ENCODE measurements around the gene LRTM1.

LRTM1 gene

GRCh38 chr3:54928046-54928770 lies at the start of gene LRTM1:
Gene LRTM1 (minus strand): TSS chr3:54928059. CDS start chr3:54927911, 148 bp downstream.
- DNase-seq, result no peak

DNA sequence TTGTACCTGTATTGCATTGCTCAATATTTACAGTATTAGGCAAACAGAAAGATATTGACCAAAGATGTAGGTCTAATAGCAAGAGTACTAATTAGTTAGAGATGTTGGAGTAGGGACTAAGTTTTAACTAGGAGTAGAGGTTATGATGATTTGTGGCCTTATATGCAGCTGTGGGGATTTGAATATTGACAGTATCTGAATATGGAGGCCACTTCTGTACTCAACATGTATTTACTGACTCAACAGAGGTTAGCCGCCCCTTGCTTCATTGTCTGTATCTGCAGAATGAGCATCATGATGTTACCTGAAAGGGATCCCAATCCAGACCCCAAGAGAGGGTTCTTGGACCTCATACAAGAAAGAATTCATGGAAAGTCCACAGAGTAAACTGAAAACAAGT lies 49.6 kb upstream of the LRTM1 start:
- DNase-seq, result no peak

- no peak for DNase-seq
Observed at GRCh38 chr3:54970895-54971294, 43.0 kb upstream of the LRTM1 start.

DNA sequence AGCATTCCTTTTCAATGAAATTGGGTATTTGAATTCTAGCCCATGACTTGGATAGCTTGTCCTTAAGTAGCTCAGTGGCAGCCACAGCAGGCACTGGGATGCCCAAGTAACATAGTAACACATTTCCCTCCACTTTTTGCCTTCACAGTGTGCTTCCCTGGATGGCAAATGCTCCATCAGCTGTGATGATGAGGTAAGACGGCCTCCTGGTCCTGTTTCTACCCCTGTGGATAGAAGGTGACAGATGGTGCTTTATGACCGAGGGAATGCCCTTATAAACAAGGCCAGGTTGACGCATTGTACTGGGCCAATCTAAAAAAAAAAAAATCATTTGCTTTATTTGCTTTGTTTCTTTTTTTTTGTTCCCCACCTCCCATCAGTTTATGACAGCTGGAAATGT lies 41.8 kb upstream of the LRTM1 start:
- no peak for DNase-seq

- no peak for DNase-seq
Observed at GRCh38 chr3:54968546-54969172, 40.8 kb upstream of the LRTM1 start.

DNA sequence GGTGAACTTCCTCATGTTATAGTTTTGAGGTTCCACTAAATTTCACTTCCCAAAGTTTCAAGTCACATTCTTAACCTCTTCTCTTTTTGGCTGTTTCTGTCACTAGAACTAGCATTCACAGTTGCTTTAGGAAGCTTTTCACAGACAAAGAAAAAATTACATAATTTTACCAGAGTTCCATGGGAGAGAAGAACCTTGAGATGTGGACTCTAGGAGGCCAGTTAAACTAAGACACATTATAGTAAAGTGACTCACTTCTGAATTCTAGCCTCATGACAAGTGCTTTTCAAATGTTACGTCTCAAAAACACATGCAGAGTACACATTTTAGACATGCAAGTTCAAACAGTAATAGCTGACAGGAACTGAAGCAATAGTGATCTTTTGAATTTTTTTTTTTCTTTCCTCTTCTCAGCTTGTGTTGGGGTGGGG lies 39.9 kb upstream of the LRTM1 start:
- DNase-seq, result no peak

DNA sequence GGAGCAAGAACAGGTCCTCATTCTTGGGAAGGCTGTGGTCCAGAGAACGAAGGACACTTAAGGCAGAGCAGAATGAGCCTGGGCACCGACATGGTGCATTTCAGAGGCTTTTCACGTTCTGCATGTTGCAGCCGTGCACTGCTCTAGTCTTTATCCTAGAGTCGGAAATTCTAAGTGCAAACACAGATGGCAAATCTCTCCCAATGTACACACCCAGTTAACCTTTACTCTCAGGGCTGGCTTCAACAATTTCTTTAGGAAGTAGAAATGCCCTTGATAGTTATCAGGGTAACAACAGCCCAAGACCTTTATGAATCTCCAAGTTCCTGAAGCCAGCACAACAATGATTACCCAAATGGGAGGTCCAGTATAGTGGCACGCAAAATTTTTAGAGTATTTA lies 39.1 kb upstream of the LRTM1 start:
- no peak for DNase-seq

DNA sequence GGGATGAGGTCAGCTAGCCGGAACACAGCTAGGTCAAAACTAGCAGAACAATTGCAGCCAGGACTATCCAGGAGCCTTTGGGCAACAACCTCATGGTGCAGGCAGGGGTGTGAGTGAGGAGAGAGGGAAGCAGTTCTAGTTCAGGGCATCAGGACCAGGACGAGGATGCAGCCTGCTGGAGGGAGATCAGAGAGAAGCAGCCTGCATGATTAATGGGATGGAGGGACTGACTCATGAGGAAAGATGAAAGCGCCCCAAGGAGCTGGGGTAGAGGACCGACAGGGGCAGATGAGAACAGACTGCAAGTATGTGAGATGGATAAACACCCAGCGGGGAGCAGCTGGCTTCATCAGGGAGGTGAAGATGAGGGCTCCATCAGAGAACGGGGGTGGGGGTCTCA lies 37.9 kb upstream of the LRTM1 start:
- DNase-seq, result no peak

DNA sequence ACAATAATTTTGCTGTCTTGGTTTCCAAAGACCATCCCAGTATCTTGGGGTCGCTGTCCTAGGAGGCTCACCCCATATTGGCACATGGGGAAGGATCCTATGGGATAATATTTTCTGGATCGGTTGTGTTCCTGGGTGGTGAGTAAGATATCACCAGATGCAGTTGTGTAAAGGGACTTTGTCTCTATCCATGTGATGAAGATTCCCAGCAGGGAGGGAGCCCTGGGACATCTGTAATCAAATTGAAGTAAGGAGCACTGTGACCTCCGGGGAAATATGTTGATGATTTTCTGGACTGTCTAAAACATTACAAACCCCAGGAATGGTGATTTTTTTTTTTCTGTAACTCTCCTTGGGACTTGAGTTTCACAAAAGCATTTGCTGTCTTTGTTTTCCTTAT lies 36.2 kb upstream of the LRTM1 start:
- no peak for DNase-seq

DNA sequence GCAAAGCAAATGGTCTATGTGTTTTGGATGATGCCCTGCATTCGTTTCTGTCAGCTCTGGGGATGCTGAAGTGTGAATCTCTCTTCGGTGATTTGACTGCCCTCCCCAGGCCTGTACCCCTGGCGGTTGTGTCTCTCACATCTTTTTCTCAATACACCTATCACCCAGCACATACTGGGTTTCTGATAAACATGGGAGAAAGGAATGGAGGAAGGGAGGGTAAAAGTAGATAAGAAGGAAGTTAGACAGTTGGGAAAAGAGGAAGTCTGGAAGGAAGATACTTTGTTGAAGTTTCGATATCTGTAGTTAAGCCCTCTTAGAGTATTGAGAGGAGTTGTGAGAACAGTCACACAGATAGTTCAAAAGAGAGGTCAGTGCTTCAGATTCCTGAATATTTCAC lies 35.8 kb upstream of the LRTM1 start:
- no peak for DNase-seq

- DNase-seq, result no peak
Observed at GRCh38 chr3:54962200-54962599, 34.3 kb upstream of the LRTM1 start.

- DNase-seq, result no peak
Observed at GRCh38 chr3:54960701-54961100, 32.8 kb upstream of the LRTM1 start.

- no peak for DNase-seq
Observed at GRCh38 chr3:54960082-54960481, 32.2 kb upstream of the LRTM1 start.

DNA sequence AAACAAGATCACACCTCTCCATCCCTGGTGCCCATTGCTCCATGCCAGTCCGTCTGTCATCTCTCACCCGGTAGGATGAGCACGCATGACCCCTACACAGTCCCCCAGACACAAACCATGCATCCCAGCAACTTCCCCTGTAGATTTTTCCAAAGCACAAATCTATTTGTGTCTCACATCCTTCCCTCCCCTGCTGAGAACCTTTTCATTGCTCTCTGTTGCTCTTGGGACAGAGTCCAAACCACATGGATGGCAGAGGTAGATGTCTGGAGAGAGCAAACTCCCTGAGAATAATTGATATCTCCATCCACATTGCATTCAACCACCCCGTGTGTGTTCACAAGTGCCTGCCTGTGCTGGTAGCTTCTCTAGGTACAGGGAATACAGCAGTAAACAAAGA lies 29.9 kb upstream of the LRTM1 start:
- DNase-seq, result no peak

GRCh38 chr3:54955941-54956340 lies 28.1 kb upstream of the LRTM1 start:
- DNase-seq, result no peak

DNA sequence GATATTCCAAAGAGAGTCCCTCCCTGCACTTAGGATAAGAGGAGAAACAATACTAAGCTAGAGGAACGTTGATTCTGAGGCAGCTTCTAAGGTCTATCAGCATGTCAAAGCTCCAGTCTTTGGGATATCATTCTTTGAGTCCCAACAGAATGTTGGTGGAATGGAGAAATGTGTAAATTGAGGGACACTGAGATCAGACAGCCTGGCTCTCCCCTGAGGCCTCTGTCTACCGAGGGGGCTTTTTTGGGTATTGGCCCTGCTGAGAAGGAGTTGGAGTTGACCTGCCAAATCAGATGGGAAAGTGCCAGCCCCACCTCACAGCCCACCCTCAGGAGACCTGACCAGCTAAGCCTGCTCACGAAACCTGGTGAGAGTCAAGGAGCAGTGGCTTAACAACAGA lies 27.6 kb upstream of the LRTM1 start:
- no peak for DNase-seq

DNA sequence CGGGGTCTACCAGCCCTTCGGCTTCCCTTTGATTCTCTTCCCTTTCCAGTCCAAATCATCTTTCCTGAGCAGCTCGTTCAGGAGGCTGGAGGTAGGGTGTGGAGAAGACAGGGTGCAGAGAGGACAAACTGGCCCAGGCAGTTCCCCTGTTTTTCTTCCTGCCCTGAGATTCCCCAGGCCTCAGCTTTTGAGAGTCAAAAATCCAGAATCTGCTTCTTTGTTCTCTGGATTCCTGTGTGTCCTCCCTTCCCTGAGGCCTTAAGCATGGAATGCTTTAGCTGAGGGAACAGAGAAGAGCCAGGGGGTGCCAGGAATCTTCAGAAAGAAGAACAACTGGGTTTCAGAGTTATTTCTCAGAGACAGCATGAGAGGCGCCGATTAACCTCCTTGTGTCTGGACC lies 26.7 kb upstream of the LRTM1 start:
- no peak for DNase-seq

- DNase-seq, result no peak
Observed at GRCh38 chr3:54954022-54954421, 26.2 kb upstream of the LRTM1 start.

DNA sequence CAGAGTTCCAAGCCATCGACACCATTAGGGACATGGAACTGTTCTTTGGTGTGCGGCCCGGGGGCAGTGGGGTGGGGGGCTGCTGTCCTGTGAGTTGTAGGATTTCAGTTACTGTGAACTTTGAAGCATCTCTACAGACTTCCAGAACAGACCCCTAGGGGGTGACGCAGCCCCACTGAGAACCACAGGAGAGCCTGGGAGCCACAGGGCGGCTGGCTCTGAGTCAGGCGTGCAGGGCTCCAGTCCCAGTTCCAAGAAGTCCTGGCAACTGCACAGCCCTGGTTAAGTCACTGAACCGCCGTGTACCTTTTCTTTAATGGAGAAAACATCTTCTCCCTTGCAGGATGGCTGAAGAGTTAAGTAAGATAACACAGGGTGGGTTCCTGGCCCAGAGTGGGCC lies 23.5 kb upstream of the LRTM1 start:
- no peak for DNase-seq

- DNase-seq, result no peak
Observed at GRCh38 chr3:54950391-54951003, 22.6 kb upstream of the LRTM1 start.

DNA sequence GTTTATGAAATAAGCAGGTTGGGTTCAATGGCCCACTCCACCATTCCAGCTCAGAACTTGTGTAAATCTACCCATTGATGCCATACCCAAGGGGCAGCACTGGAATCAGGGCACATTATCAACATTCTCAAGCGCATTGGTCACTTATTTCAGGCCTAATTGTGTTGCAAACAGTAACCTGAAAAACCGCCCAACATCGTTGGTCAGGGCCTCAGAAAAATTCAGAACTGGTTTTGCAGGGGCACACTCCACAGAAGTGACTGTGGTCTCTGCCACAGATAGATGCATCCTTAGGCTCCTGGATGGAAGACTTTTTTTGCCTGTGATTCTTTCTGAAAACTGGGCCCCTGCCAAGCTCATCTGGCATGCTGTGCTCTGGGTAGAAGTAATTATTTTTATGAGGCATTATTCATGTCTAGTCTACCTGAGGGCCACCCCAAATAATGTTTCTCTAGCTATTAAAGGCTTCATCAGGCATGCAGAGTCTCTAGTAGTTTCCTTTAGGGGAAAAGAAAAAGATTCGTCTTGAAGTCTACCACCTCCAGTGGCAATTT lies 21.7 kb upstream of the LRTM1 start:
- DNase-seq, result no peak

- no peak for DNase-seq
Observed at GRCh38 chr3:54941690-54942362, 14.0 kb upstream of the LRTM1 start.

DNA sequence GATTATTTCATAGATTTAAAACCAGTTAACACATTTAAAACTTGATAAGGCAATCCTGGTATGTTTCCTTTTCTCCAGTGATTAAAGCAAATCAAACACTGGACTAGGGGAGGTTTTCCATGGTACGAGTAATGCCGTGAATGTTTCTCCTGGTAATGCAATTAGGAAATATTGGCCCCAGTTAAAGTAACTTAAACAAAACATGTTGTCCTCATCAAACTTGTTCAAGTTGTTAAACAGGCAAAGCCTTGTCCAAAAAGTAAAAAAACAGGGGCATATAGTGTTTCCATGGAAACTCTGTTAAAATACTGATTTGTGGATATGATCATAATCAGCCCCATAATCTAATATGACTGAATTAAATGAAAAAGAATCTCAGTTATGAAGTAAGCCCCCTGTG lies 13.1 kb upstream of the LRTM1 start:
- DNase-seq, result no peak
